ENCODE data around the gene PRXL2B.

DNA sequence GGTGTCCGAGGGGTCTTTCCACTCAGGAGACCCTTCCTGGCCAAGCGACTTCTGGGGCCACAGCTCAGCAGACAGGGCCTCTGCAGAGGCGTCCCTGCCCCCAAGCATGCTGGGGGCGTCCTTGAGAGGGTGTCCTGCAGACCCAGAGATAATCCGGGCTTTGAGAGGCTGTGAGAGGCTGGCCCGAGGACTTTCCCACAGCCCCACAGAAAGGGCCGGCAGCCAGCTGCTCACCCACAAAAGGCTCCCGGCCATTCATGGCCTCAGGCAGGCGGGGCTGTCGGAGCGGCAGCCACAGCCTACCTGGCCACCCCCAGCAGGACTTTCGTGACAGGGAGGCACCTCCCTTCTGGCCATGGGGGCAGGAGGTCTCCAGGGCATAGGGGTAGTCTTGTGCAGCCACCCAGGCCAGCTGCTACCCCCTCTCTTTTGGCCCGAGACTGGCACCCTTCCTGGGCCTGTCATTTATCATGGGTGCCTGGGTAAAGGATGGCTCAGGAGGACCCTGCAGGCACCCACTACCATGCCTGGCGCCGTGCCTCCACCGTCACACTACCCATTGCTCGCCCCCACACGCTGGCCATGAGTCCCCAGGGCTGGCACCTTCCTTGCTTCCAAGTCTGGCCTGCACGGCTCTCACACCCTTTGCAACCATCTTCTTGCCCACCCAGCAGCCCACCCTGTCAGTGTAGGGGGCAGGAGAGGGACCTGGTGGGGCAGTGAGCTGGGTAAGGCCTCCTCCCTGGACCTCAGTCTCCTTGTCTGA lies 41.5 kb upstream of the PRXL2B start:
- no peak for TF ChIP-seq POLR2A (IDR thresholded peaks at IDR 0.05; ENCODE audit: low read depth, low read length)
- no peak for TF ChIP-seq POLR2AphosphoS5 (IDR thresholded peaks at IDR 0.05; ENCODE audit: low read depth, low read length)
